ENCODE results near the gene AP4E1.
"Not testable (repeated sequence)": the region's sequence is repeated elsewhere in the genome, so short reads cannot be mapped to it uniquely, and the experiment has no call there.

GRCh38 chr15:51037474-51037873, 129.0 kb downstream of the AP4E1 start:
- not testable (repeated sequence) for TF ChIP-seq CTCF (conservative IDR thresholded peaks at IDR 0.05; ENCODE audit: low read length); EZH2phosphoT487 (IDR thresholded peaks at IDR 0.05; ENCODE audit: borderline replicate concordance, low read depth, low read length)

Measured in OCI-LY7 (cell line).